NK-92 treated with Interleukin-12 subunit alpha and Interleukin-12 subunit beta, amount 100 ng/mL, for 24 hours (cell line): Measurements from ENCODE around the gene ADAMTS2.

Experiments used
- DNase-seq: peaks from one replicate; lab custom pipeline; 2025; lab: John Stamatoyannopoulos, UW

Gene ADAMTS2

GRCh38 chr5:179343719-179344430 lies 1.4 kb downstream of the ADAMTS2 start:
- DNase-seq: no peak

GRCh38 chr5:179343021-179343718 lies 2.1 kb downstream of the ADAMTS2 start:
- DNase-seq: no peak

GRCh38 chr5:179342577-179342976 lies 2.7 kb downstream of the ADAMTS2 start:
- no peak for DNase-seq

- DNase-seq: no peak
Observed at GRCh38 chr5:179340465-179340864, 4.8 kb downstream of the ADAMTS2 start.

GRCh38 chr5:179339996-179340395 lies 5.3 kb downstream of the ADAMTS2 start:
- no peak for DNase-seq

GRCh38 chr5:179339081-179339480 lies 6.2 kb downstream of the ADAMTS2 start:
- DNase-seq: no peak

GRCh38 chr5:179337796-179338676 lies 7.2 kb downstream of the ADAMTS2 start:
- no peak for DNase-seq

GRCh38 chr5:179336871-179337795 lies 8.1 kb downstream of the ADAMTS2 start:
- DNase-seq: no peak

GRCh38 chr5:179336126-179336870 lies 9.0 kb downstream of the ADAMTS2 start:
- no peak for DNase-seq

GRCh38 chr5:179333796-179334761 lies 11.2 kb downstream of the ADAMTS2 start:
- DNase-seq: no peak

- no peak for DNase-seq
Observed at GRCh38 chr5:179332741-179333290, 12.4 kb downstream of the ADAMTS2 start.

GRCh38 chr5:179331591-179332375 lies 13.5 kb downstream of the ADAMTS2 start:
- DNase-seq: no peak

- DNase-seq: no peak
Observed at GRCh38 chr5:179330186-179330900, 14.9 kb downstream of the ADAMTS2 start.

GRCh38 chr5:179328291-179328690 lies 17.0 kb downstream of the ADAMTS2 start:
- DNase-seq: no peak

- no peak for DNase-seq
Observed at GRCh38 chr5:179327021-179327735, 18.1 kb downstream of the ADAMTS2 start.

- no peak for DNase-seq
Observed at GRCh38 chr5:179326122-179326927, 18.9 kb downstream of the ADAMTS2 start.
